ENCODE data around the gene CKLF. TPM values are rescaled to one million over a fixed set of nuclear protein-coding genes. Genes with fewer than 3 reads are reported as not detected.
"Not testable (repeated sequence)": the region's sequence is repeated elsewhere in the genome, so short reads cannot be mapped to it uniquely, and the experiment has no call there.

CKLF gene
- total RNA-seq, result 10 to 100 TPM; 15.8 to 22.5 TPM
- long read RNA-seq, result 0 reads

- ATAC-seq (peak; percentile 82 to 86), DNase-seq (peak; percentile 90)
- intact Hi-C loops (cut with DNase I), result no loop called here
Measured at GRCh38 chr16:66552286-66553177, at the start of gene CKLF. Gene CKLF (plus strand): TSS chr16:66552576. CDS start chr16:66552716, 140 bp downstream.

- intact Hi-C loops (cut with DNase I), result no loop called here
- DNase-seq (no peak), ATAC-seq (peak; percentile 55 to 81)
Measured at GRCh38 chr16:66503030-66503429, 49.3 kb upstream of the CKLF start.

- intact Hi-C loops (cut with DNase I), result no loop called here
- ATAC-seq (no peak), DNase-seq (no peak)
Measured at GRCh38 chr16:66503612-66504011, 48.8 kb upstream of the CKLF start.

- intact Hi-C loops (cut with DNase I), result no loop called here
- DNase-seq, result no peak
- no peak for ATAC-seq
Measured at GRCh38 chr16:66507731-66508239, 44.6 kb upstream of the CKLF start.

- ATAC-seq (peak in 1 of 2 donors; percentile 60), DNase-seq (no peak)
- intact Hi-C loops (cut with DNase I), result no loop called here
Measured at GRCh38 chr16:66508248-66508913, 44.0 kb upstream of the CKLF start.

GRCh38 chr16:66508914-66509496, 43.4 kb upstream of the CKLF start:
- DNase-seq, result no peak
- ATAC-seq, result no peak
- intact Hi-C loops (cut with DNase I), result no loop called here

GRCh38 chr16:66509576-66509975, 42.8 kb upstream of the CKLF start:
- DNase-seq (no peak), ATAC-seq (no peak)
- intact Hi-C loops (cut with DNase I), result no loop called here

- ATAC-seq, result no peak
- DNase-seq, result no peak
- intact Hi-C loops (cut with DNase I), result no loop called here
Measured at GRCh38 chr16:66510298-66510697, 42.1 kb upstream of the CKLF start.

- ATAC-seq (peak; percentile 34 to 72), DNase-seq (peak; percentile 48)
- intact Hi-C loops (cut with DNase I), result no loop called here
Measured at GRCh38 chr16:66510711-66511601, 41.4 kb upstream of the CKLF start.

- ATAC-seq (peak; percentile 9 to 16), DNase-seq (no peak)
- intact Hi-C loops (cut with DNase I), result no loop called here
Measured at GRCh38 chr16:66511602-66512271, 40.6 kb upstream of the CKLF start.

GRCh38 chr16:66512272-66513110, 39.9 kb upstream of the CKLF start:
- intact Hi-C loops (cut with DNase I), result no loop called here
- no peak for DNase-seq
- no peak for ATAC-seq

GRCh38 chr16:66513111-66513723, 39.2 kb upstream of the CKLF start:
- ATAC-seq, result no peak
- intact Hi-C loops (cut with DNase I), result no loop called here
- DNase-seq, result no peak

GRCh38 chr16:66514391-66514790, 38.0 kb upstream of the CKLF start:
- ATAC-seq; intact Hi-C loops (cut with DNase I); DNase-seq: not testable (repeated sequence)

- ATAC-seq; intact Hi-C loops (cut with DNase I); DNase-seq: not testable (repeated sequence)
Measured at GRCh38 chr16:66514980-66515595, 37.3 kb upstream of the CKLF start.

- peak; percentile 38 for DNase-seq
- intact Hi-C loops (cut with DNase I), result loop anchor here in 1 of 2 donors (2.0 kb wide), 1 partner anchor 35 kb away; the partner anchor contains the start of gene TK2
- peak in 1 of 2 donors; percentile 5 for ATAC-seq
Measured at GRCh38 chr16:66515596-66516508, 36.5 kb upstream of the CKLF start.
